ENCODE data around the gene CALCOCO1. TPM values are rescaled to one million over a fixed set of nuclear protein-coding genes. Genes with fewer than 3 reads are reported as not detected.
"Not testable (repeated sequence)": the region's sequence is repeated elsewhere in the genome, so short reads cannot be mapped to it uniquely, and the experiment has no call there.

Gene CALCOCO1
- total and polyA plus RNA-seq, 7 donors: 24.0 to 322 (median 232) TPM

GRCh38 chr12:53686436-53686835 is 40.8 kb downstream of the CALCOCO1 start:
- H3K27me3 ChIP-seq: no peaks in the 10 kb centered on the region
- H3K27ac ChIP-seq: no peak overlapping the region
- intact Hi-C loops (cut with DNase I): no loop called here

DNA sequence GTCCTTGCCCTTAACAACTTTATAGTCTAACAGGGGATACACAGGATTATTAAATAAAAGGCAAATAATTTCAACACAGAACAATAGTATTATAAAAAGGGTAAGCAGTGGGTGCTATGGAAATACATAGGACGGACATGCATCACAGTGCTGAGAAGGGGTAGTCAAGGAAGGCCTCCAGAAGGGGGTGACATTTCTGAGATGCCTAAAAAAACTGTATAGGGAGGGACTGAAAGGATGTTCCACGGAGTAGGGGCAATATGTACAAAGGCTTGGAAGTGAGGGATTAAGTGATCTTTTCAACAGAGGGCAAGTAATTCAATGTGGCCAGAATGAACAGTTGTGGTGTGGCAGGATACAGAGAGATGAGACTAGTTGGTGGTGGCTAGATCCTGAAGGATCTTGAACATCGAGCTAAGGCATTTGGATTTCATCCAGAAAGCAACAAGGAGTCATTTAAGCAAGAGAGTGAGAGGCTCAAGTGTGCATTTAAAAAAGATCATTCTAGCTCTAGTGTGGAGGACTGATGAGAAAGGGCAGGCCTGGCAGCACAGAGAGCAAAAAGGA is 42.5 kb downstream of the CALCOCO1 start:
- TF ChIP-seq POLR2A (IDR thresholded peaks at IDR 0.05): no peak
- no peak for TF ChIP-seq EP300 (IDR thresholded peaks at IDR 0.05)
- TF ChIP-seq CTCF (IDR thresholded peaks at IDR 0.05): no peak
- no peak for TF ChIP-seq POLR2AphosphoS5 (IDR thresholded peaks at IDR 0.05)
- 76 to 88% methylated on average over 3 of the region's 3 CpGs for WGBS, 2 donors
- H3K36me3 ChIP-seq: no peaks in the 10 kb centered on the region

More at GRCh38 chr12:53686436-53686835, 40.8 kb downstream of the CALCOCO1 start:
- Histone ChIP-seq H3K4me3 (no peak overlapping the region), H3K9me3 (no peaks in the 10 kb centered on the region), H3K4me1 (no peaks in the 10 kb centered on the region), H3K36me3 (no peaks in the 10 kb centered on the region)
- no peak for TF ChIP-seq POLR2A (IDR thresholded peaks at IDR 0.05)
- no peak for TF ChIP-seq POLR2AphosphoS5 (IDR thresholded peaks at IDR 0.05)
- no peak for TF ChIP-seq EP300 (IDR thresholded peaks at IDR 0.05)
- WGBS, 2 donors: 93 to 97% methylated on average over 3 of the region's 3 CpGs
- DNase-seq: no peak

GRCh38 chr12:53683983-53684382 is 43.3 kb downstream of the CALCOCO1 start:
- no peaks in the 10 kb centered on the region for H3K9me3 ChIP-seq
- no peak overlapping the region for H3K4me3 ChIP-seq
- TF ChIP-seq EP300 (IDR thresholded peaks at IDR 0.05) (no peak), POLR2AphosphoS5 (IDR thresholded peaks at IDR 0.05) (no peak), POLR2A (IDR thresholded peaks at IDR 0.05) (no peak), CTCF (IDR thresholded peaks at IDR 0.05) (no peak)
- DNase-seq: no peak
- H3K4me1 ChIP-seq: no peaks in the 10 kb centered on the region
- WGBS, 2 donors: 93 to 94% methylated on average over 9 of the region's 9 CpGs
- H3K27ac ChIP-seq: no peak overlapping the region
- intact Hi-C loops (cut with DNase I): no loop called here
- H3K36me3 ChIP-seq: no peaks in the 10 kb centered on the region
- no peaks in the 10 kb centered on the region for H3K27me3 ChIP-seq

More for the DNA sequence above, 42.5 kb downstream of the CALCOCO1 start:
- Histone ChIP-seq H3K9me3 (no peaks in the 10 kb centered on the region), H3K4me3 (no peak overlapping the region), H3K27me3 (no peaks in the 10 kb centered on the region), H3K4me1 (no peaks in the 10 kb centered on the region), H3K27ac (no peak overlapping the region)
- no peak for DNase-seq
- intact Hi-C loops (cut with DNase I): no loop called here

DNA sequence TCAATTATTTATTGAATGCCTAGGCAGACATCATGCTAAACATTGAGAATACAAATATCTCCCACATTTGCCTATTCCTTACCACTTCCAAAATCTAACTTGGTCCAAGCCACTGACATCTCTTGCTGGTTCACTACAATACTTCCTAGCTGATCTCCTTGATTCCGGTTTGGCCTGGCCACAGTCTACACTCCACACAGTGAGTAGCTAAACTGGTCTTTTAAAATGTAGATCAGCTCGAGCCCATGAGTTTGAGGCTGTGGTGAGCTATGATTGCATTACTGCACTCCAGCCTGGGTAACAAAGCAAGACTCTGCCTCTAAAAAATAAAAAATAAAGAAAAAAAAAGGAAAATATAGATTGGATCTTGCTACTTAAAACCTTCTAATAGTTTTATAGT is 43.8 kb downstream of the CALCOCO1 start:
- TF ChIP-seq CTCF (IDR thresholded peaks at IDR 0.05): no peak
- intact Hi-C loops (cut with DNase I): no loop called here
- 97% methylated on average over 2 of the region's 2 CpGs for WGBS, 2 donors

GRCh38 chr12:53680061-53680460 is 47.2 kb downstream of the CALCOCO1 start:
- H3K36me3 ChIP-seq; H3K27ac ChIP-seq; H3K4me3 ChIP-seq; DNase-seq; H3K9me3 ChIP-seq; H3K27me3 ChIP-seq; intact Hi-C loops (cut with DNase I): not testable (repeated sequence)
- peaks cover 0 to 25% (median 21%) of the 10 kb centered on the region in 4 donors for H3K4me1 ChIP-seq
- WGBS, 2 donors: 87 to 92% methylated on average over 5 of the region's 5 CpGs

More for the DNA sequence above, 43.8 kb downstream of the CALCOCO1 start:
- DNase-seq: no peak
- no peak overlapping the region for H3K4me3 ChIP-seq
- no peaks in the 10 kb centered on the region for H3K4me1 ChIP-seq
- no peak overlapping the region for H3K27ac ChIP-seq
- no peaks in the 10 kb centered on the region for H3K36me3 ChIP-seq
- H3K27me3 ChIP-seq: no peaks in the 10 kb centered on the region
- no peaks in the 10 kb centered on the region for H3K9me3 ChIP-seq

DNA sequence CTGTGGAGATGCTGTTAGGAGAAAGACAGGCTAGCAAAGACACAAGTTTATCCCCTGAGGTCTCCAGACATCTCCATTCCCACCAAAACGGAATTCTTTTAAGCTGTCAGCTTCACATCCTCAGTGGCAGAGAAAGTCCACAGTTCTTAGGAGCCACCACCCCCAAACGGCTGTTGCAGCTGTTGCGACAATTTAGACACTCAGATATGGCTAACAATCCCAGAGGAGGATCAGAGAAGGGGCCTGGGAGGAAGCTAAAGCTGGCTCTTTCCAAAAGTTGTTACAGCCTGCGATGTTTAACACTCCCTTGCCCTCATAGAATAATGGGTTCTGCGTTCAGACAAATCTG is 49.5 kb downstream of the CALCOCO1 start:
- peaks cover 0 to 32% (median 32%) of the 10 kb centered on the region in 4 donors for H3K4me1 ChIP-seq
- DNase-seq: no peak
- no peak for TF ChIP-seq POLR2A (IDR thresholded peaks at IDR 0.05)
- peak overlapping the region; percentile 91 to 97 (median 94) for H3K27ac ChIP-seq
- WGBS, 2 donors: 64 to 74% methylated on average over 5 of the region's 5 CpGs
- H3K9me3 ChIP-seq: no peaks in the 10 kb centered on the region
- intact Hi-C loops (cut with DNase I): no loop called here
- H3K36me3 ChIP-seq: peaks cover 0 to 11% (median 1%) of the 10 kb centered on the region in 4 donors
- no peaks in the 10 kb centered on the region for H3K27me3 ChIP-seq
- H3K4me3 ChIP-seq: peak overlapping the region; percentile 28 to 82 (median 76)

All from sigmoid colon (tissue), 7 donors.